KOPT-K1 (cell line): ENCODE results near the gene NENF.

Experiments used
- H3K27ac ChIP-seq: fragments of 200-600 bp; sonication (generic); 2 replicates; pipeline ENCODE4 v1.5.1; 2016; ENCODE audit warnings: antibody characterized with exemption, mild to moderate bottlenecking, low read depth, low read length; ENCODE audit not compliant: poor library complexity, severe bottlenecking
- H3K36me3 ChIP-seq: fragments of 200-600 bp; sonication (generic); 2 replicates; pipeline ENCODE4 v1.5.1; 2017; ENCODE audit warnings: antibody characterized with exemption, mild to moderate bottlenecking, low read length, moderate library complexity; ENCODE audit not compliant: insufficient read depth
- H3K9me3 ChIP-seq: fragments of 200-600 bp; sonication (generic); 2 replicates; pipeline ENCODE4 v1.5.1; 2017; ENCODE audit warnings: antibody characterized with exemption, low read length, mild to moderate bottlenecking; ENCODE audit not compliant: insufficient read depth, poor library complexity, severe bottlenecking

Gene NENF

DNA sequence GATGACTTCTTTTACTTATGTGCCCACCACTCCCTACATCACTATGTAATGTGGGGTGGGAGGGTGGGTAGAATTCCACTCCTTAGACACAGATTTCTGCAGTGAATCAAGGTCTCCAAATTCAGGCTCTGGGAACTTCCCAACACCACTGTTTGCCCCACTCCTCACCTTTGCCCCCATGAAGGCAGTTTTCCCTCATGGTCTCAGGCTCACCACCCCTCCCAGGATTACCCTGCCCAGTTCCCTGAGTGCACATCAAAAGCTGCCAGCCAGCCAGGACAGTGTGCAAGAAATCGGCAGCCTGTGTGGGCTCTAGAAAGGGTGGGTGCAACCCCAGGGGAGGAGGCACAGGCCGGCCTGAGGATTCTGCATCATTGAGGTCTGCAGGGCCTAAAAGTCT is 14.8 kb downstream of the NENF start:
- H3K9me3 ChIP-seq: no peaks in the 10 kb centered on the region
- H3K36me3 ChIP-seq: peaks cover 20% of the 10 kb centered on the region; the same call in 1 of the 2 replicates
- no peak overlapping the region for H3K27ac ChIP-seq

DNA sequence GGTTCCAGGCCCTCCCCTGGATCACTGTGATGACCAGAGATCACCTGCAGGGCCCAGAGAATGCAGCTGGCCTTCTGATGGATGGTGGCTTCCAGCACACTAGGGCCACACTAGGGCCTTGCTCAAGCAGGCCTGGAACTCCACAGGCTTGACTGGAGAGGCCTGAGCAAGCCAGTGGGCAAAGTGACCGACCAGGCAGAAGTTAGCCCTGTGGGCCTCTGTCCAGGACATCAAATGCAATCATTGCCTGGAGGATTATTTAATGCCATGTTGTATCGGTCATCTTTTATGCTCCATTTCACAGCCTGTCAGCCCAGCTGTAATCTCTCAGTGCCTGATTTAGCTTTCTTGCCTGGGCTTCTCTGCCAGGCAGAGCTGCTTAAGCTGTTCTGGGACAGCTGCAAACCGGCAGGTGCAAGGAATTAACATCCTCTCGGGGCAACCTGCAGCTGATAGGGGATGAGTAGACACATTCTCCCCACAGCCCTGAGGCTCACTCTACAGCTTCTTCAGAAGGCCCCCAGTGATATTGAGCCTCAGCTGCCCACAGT is 17.7 kb downstream of the NENF start:
- no peak overlapping the region for H3K27ac ChIP-seq
- H3K9me3 ChIP-seq: no peaks in the 10 kb centered on the region
- peaks cover 13% of the 10 kb centered on the region; the same call in 1 of the 2 replicates for H3K36me3 ChIP-seq

DNA sequence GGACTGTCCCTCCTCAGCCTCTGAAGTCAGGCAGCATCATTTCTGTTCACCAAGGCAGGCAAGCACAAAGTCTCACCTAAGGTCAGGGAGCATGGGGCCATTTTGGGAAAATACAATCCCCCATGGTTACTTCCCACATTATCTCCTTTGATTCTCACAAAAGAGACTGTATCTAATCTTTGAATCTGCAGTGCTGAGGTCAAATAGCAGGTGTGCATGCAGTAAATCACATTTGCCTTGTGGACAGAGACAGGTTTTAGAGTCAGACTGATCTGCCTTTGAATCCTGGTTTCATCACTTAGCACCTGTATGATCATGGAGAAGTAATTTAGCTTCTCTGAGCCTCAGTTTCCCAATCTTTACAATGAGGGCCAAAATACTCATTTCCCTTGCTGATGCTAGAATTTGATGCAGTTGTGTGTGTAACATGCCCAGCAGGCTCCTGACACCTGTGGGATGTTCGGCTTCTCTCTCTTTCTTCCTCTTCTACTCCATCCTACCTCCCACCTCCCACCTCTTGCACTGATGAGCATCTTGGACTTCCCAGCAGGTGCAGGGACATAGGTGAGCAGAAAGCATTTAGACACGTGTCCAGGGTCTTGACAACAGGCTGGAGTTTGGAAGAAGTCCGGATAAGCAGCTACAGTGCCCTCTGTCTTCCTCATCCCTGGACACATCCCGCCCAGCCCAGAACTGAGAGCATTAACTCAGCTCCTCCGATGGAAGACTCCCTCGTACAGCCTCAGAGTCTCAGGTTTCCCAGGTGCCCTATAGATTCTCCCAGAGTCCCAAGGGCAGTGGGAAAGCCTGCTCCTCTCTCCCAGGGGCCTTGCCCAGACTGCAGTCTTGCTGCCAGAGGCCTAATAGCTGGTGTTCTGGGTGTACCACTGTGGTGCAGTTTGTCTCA is 18.9 kb downstream of the NENF start:
- H3K27ac ChIP-seq: no peak overlapping the region

DNA sequence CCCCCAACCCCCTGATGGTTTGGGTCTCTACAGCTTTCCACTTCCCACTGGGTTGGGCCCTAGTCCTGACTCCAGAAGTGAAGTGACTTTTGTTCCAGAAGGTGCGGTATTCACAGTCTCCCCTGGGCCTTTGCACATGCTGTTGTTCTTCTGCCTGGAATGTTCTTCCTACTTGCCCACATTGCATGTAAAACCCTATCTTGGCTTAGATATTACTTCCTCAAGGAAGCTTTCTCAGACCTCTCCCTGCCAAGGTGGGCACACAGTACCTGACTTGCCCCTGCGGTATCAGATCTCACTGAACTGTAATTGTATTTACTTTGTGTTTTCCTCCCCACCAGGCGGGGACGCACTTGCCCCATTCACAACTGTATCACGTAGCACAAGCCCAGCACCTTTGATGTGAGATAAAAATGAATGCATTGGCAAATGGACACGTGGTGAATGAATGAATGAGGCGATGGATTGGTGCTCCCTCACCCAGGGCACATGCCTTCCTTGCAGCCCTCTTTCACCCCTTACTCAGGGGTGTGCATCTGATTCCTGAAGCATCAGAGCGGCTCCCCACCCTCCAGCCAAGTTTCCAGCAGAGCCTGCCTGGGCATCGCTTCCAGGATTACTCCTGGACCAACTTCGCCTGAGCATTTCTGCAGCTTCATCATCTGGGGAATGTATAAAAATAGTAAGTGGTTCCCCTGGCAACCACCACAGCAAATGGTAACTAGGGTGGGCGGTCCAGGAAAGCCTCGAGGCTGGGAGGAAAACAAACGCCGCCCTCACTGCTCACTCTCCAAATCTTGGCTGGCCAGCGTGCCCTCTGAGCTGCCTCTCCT is 19.8 kb downstream of the NENF start:
- Histone ChIP-seq H3K27ac (no peak overlapping the region), H3K9me3 (no peaks in the 10 kb centered on the region)

More for the DNA sequence above, 18.9 kb downstream of the NENF start:
- H3K9me3 ChIP-seq: no peaks in the 10 kb centered on the region
- H3K36me3 ChIP-seq: no peaks in the 10 kb centered on the region

DNA sequence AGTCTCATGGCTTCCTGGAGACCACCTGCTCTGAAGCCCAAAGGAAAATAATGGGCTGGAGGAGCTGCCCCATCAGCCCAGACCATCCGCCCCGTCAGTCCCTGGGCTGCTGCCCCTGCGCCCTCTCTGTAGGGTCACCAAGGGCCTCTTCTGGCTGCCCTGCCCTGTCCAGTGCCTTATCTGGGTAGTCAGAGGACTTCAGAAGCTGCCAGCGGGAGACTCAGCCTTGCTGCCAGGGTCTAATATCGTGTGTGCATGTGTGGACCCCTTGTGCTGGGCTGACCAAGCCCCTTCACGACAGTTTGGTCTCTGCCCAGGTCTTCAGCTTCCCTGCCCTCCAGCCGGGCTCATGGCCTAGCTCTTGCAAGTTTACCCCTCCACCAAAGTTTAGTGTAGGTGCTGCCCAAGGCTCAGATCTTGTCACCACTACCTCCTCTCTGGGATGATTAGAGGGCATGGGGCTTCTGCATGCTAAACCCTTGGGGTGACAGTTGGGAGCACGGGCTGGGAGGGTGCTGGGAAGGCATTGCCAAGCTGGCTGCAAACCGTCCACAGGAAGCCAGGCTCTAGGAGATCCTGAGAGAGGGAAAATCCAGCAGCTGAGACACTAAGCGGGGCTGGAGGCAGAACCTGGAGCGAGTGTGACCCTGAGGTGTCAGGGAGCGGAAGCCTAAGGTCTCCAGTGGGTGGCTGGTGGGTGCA is 20.6 kb downstream of the NENF start:
- H3K27ac ChIP-seq: no peak overlapping the region
- H3K9me3 ChIP-seq: peaks cover 2% of the 10 kb centered on the region

More for the DNA sequence above, 19.8 kb downstream of the NENF start:
- no peaks in the 10 kb centered on the region for H3K36me3 ChIP-seq

DNA sequence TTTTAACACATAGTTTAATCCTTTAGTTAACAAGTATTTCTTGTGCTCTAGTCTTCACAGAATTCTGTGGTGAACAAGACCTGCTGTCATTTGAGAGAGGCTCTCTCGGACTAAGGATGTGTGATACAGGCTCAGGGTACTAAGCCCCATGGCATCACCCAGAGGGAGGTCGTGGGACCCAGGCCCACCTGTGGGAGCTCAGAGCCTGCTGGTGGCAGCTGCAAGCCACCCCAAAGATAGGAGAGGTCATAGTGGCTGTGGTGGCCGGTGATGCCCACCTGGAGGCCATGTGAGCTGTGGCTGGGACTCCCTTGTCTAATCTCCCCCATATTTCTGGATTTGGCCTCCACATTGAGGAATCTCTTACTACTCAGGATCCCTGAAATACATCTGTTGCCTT is 22.0 kb downstream of the NENF start:
- peaks cover 5% of the 10 kb centered on the region for H3K9me3 ChIP-seq

More for the DNA sequence above, 20.6 kb downstream of the NENF start:
- no peaks in the 10 kb centered on the region for H3K36me3 ChIP-seq

DNA sequence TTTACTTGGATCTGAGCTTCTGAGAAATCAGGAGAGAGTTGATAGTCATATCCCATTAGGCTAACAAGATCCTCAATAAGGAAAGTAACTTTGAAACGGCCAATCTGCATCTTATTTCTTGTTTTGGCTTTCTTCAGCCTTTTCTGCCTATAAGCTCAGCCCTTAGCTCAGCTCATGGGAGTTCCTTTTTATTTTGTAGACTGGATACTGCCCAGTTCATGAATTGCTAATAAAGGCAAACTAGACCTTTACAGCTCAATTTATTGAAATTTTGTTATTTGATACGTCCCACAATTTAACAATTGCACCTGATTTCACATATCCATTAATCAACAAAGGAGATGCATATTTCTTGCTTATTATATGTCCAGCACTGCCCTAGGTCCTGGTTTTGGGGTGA is 22.7 kb downstream of the NENF start:
- Histone ChIP-seq H3K36me3 (no peaks in the 10 kb centered on the region), H3K27ac (no peak overlapping the region), H3K9me3 (peaks cover 5% of the 10 kb centered on the region)

More for the DNA sequence above, 22.0 kb downstream of the NENF start:
- no peak overlapping the region for H3K27ac ChIP-seq
- no peaks in the 10 kb centered on the region for H3K36me3 ChIP-seq

DNA sequence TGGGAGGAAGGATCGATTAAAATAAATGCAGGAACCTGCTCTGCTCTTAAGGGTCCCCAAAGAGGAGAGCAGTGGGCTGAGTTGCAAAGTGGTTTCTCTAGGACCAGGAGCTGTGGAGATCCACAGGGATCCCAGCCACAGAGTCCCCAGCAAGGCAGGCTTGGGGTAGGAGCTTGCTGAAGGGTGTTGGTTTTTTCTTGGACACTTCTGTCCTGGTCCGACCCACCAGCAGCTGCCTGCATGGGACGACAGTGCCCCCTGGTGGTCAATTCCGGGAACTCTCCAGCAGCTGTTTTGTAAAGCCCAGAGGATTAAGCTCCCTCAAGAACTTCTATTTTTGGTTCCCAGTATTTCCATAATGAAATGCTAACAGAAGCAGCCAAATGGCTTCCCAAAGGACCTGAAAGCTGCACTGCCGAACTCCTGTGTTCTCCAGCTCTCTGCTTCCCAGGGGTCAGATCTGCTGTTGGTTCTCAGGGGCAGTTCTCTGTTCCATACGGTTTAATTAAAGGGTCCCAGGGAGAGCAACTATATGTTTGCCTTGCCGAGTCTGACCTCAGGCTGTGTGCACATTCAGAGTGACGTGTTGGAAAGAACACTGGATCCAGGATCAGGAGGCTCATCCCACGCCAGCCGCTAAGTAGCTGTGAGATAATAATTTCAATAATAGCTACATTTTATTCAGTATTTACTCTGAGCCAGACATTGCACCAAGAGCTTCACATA is 23.2 kb downstream of the NENF start:
- no peaks in the 10 kb centered on the region for H3K36me3 ChIP-seq
- no peak overlapping the region for H3K27ac ChIP-seq
- H3K9me3 ChIP-seq: peaks cover 5% of the 10 kb centered on the region

DNA sequence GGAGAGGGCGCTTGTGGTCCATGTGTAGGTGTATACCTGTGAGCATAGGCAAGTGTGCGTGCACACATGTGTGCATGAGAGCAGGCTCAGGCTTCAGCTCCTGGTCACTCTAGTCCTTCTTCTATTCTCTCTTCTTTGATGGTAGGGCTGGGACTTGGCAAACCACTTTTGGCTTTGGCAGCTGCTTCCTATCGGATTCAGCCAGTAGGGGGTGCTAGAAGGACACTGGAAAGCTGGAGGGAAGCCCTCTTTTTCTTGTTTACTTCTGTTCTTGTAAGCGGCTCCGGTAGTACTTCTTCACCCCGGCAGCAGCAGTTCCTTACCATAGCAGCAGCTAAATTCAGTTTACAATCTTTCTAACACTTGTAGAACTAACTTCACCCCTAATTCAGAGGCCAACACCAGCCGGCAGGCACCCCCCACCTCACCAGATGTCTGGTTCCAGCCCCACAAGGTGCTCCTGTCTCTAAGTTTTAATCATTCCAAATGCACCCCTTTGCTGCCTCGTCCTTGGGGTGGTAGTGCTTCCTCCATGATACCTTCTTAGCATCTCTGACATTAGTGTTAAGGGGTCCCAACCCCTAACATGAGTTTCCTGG is 25.1 kb downstream of the NENF start:
- no peaks in the 10 kb centered on the region for H3K36me3 ChIP-seq

DNA sequence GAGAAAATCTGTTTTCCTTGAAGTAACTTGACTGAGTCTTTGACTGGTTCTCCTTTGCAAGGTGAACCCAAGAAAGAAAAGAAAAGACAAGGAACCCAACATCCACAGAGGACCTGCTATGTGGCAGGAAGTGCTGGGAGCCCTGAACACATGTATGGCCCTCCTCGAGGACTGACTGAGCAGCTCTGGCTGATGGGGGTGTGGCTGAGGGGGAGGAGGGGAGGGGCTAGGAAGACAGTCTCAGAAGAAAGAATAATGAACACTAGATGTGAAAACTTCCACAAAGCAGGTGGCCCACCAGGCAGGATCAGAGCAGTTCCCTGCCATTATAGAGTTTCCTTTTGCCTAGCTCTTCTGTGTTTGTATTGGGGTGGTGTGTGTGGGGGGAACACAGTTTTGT is 26.1 kb downstream of the NENF start:
- Histone ChIP-seq H3K27ac (peak overlapping the region; percentile 37), H3K9me3 (peaks cover 5% of the 10 kb centered on the region), H3K36me3 (no peaks in the 10 kb centered on the region)

More for the DNA sequence above, 25.1 kb downstream of the NENF start:
- H3K9me3 ChIP-seq: peaks cover 5% of the 10 kb centered on the region
- H3K27ac ChIP-seq: no peak overlapping the region

DNA sequence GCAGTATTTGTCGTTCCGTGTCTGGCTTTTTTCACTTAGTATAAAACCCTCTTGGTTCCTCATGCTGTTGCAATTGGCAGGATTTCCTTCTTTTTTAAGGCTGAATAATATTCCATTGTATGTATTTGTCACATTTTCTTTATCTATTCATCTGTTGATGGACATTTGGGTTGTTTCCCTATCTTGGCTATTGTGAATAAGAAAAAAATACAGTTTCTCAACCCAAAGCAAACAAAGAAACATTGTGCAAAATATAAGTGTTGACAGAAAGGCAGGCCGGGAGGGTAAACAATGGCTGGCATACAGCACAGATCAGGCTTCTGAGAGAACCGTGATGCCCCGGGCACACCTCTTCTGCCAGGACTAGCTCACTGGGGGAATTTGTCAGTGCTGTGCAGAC is 26.9 kb downstream of the NENF start:
- Histone ChIP-seq H3K36me3 (no peaks in the 10 kb centered on the region), H3K27ac (no peak overlapping the region), H3K9me3 (peaks cover 5% of the 10 kb centered on the region)

DNA sequence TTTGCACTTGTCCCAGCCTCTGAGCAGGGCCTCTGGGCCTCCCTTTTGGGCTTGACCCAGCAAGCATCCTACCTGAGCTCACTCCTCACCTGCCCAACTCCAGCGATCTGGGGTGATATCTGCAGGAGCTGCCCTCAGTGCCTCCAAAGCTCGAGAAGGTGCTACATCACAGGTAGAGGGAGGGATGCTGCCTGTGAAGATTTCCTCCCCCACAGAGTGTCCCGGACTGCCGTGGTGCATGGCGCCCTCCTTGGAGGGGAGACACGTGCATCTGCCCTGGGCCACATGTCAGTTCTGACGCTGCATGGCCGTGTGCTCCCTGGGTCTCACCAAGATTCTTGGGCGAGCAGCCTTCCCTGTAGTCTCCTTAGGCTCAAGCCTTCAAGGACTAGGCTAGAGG is 27.7 kb downstream of the NENF start:
- Histone ChIP-seq H3K9me3 (peaks cover 5% of the 10 kb centered on the region), H3K36me3 (no peaks in the 10 kb centered on the region), H3K27ac (no peak overlapping the region)

DNA sequence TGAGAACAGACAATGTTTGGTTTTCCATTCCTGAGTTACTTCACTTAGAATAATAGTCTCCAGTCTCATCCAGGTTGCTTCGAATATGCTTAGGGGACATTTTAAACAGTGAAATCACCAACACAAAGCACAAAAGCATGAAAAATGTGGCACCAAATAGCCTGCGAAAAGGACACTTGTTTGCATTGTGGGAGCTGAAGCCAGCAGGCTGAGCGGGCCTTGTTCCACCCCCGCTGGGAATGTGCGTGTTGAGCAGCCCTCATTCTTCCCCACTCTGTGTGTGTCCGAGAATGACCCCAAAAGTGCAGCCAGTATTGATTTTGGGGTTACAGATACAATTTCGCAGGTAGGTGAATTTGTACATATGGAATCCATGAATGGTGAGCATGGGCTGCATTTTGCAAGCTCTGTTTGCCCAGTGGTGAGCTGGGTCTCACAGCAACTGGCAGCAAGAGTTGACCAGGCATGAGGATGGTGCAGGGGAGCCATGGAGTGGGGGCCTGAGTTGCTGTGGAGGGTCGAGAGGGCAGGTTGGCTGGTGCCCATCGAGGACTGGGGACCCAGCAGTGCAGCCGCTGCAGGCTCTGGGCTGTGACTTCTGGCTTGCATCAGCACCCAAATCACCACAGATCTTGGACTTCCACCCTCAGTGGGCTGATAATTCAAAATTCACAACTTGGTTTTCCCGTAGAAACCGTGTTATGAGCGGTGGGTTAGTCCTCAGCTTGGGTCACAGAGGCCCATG is 29.4 kb downstream of the NENF start:
- Histone ChIP-seq H3K27ac (no peak overlapping the region), H3K36me3 (no peaks in the 10 kb centered on the region), H3K9me3 (peaks cover 5% of the 10 kb centered on the region)
